OCI-LY7 (cell line): ENCODE measurements around the gene ZBBX. TPM values are rescaled to one million over a fixed set of nuclear protein-coding genes. Genes with fewer than 3 reads are reported as not detected.

Experiments used
- BruUV-seq: library from RNA; stranded (reverse); fragments of 400-500 nt; replicated peaks from 2 replicates; lab custom pipeline; 2021; lab: Mats Ljungman, UMichigan
- CTCF ChIA-PET: fragments of 300-600 bp; sonication (Branson Sonifier 250); formaldehyde crosslinking; loops from one replicate; lab custom pipeline; 2022; ENCODE audit warnings: antibody characterized with exemption; ENCODE audit not compliant: unreplicated experiment; lab: Charles Lee
- POLR2A ChIA-PET: fragments of 300-600 bp; sonication (Branson Sonifier 250); formaldehyde crosslinking; loops from one replicate; lab custom pipeline; 2022; ENCODE audit warnings: antibody characterized with exemption; lab: Charles Lee
- DNase-seq: peaks from one replicate; pipeline ENCODE4 v3.0.0-alpha.2; 2015; ENCODE audit warnings: low spot score
- H2AFZ ChIP-seq: fragments of 200-600 bp; sonication (generic), shearing (Covaris generic); 2 replicates; pipeline ENCODE4 v1.6.1; 2014; ENCODE audit warnings: mild to moderate bottlenecking, antibody characterized with exemption, low read length, moderate library complexity
- H3K27ac ChIP-seq: fragments of 200-600 bp; sonication (generic); 2 replicates; pipeline ENCODE4 v1.5.1; 2014; ENCODE audit warnings: mixed run types, low read depth, mild to moderate bottlenecking, moderate library complexity, low read length, inconsistent platforms; ENCODE audit not compliant: poor library complexity, severe bottlenecking
- H3K36me3 ChIP-seq: fragments of 200-600 bp; sonication (generic); 2 replicates; pipeline ENCODE4 v1.6.1; 2014; ENCODE audit warnings: mild to moderate bottlenecking, antibody characterized with exemption, low read length, moderate library complexity, mixed read lengths; ENCODE audit not compliant: insufficient read depth
- H3K4me1 ChIP-seq: fragments of 200-600 bp; sonication (generic); 2 replicates; pipeline ENCODE4 v1.5.1; 2014; ENCODE audit warnings: mild to moderate bottlenecking, low read length; ENCODE audit not compliant: insufficient read depth, poor library complexity, severe bottlenecking
- H3K4me2 ChIP-seq: fragments of 200-600 bp; sonication (generic); 2 replicates; pipeline ENCODE4 v1.6.1; 2014; ENCODE audit warnings: mild to moderate bottlenecking, low read length
- H3K4me3 ChIP-seq: fragments of 200-600 bp; sonication (generic); 2 replicates; pipeline ENCODE4 v1.5.1; 2014; ENCODE audit warnings: mild to moderate bottlenecking, low read depth, low read length; ENCODE audit not compliant: poor library complexity, severe bottlenecking
- H3K79me2 ChIP-seq: fragments of 200-600 bp; sonication (generic); 2 replicates; pipeline ENCODE4 v1.6.1; 2016; ENCODE audit warnings: low read depth, mild to moderate bottlenecking, low read length, moderate library complexity, mixed read lengths; ENCODE audit not compliant: insufficient read depth
- H3K9me2 ChIP-seq: fragments of 200-600 bp; sonication (generic); 2 replicates; pipeline ENCODE4 v1.6.1; 2016; ENCODE audit warnings: mild to moderate bottlenecking, low read length, mixed read lengths; ENCODE audit not compliant: insufficient read depth
- H3K9me3 ChIP-seq: fragments of 200-600 bp; sonication (generic); 2 replicates; pipeline ENCODE4 v1.6.1; 2014; ENCODE audit warnings: mild to moderate bottlenecking, mixed run types, low read length, mixed read lengths
- H4K20me1 ChIP-seq: fragments of 200-600 bp; sonication (generic); 2 replicates; pipeline ENCODE4 v1.6.1; 2014; ENCODE audit warnings: mild to moderate bottlenecking, antibody characterized with exemption, low read length, moderate library complexity, mixed read lengths; ENCODE audit not compliant: insufficient read depth
- CTCF ChIP-seq: fragments of 200-600 bp; sonication (generic); conservative IDR thresholded peaks from 2 replicates; pipeline ENCODE4 v1.5.1; 2014; ENCODE audit warnings: mild to moderate bottlenecking, antibody characterized with exemption, low read length, moderate library complexity, mixed read lengths
- EZH2phosphoT487 ChIP-seq: fragments of 200-600 bp; sonication (generic); IDR thresholded peaks from 2 replicates; pipeline ENCODE4 v1.6.1; 2018; ENCODE audit warnings: low read depth, borderline replicate concordance, mild to moderate bottlenecking, mixed run types, antibody characterized with exemption, low read length, moderate library complexity, mixed read lengths
- intact Hi-C: fragments of 100-400 bp; cut with micrococcal nuclease; formaldehyde crosslinking; loops from one replicate; pipeline ENCODE4 v1.10.0; 2022; ENCODE audit not compliant: unreplicated experiment
- total RNA-seq, 2 experiments: library from RNA; depleted of rRNA in 1 of 2; stranded (reverse); fragments of >200 nt in 1 of 2; shearing (Covaris generic) in 1 of 2; gene quantifications; 2 replicates each; pipeline ENCODE4 v1.2.3, GENCODE V29; 2014 to 2022

The ZBBX gene
- total RNA-seq, 2 experiments from 2014 or later: not detected

GRCh38 chr3:167305340-167305890 lies 74.7 kb downstream of the ZBBX start:
- no peak for DNase-seq
- Histone ChIP-seq H3K79me2 (no peaks in the 10 kb centered on the region), H3K4me2 (no peak overlapping the region), H4K20me1 (no peaks in the 10 kb centered on the region), H3K9me3 (no peaks in the 10 kb centered on the region), H3K27ac (no peak overlapping the region), H3K4me3 (no peak overlapping the region), H3K36me3 (no peaks in the 10 kb centered on the region), H2AFZ (no peak overlapping the region), H3K9me2 (no peaks in the 10 kb centered on the region), H3K4me1 (no peaks in the 10 kb centered on the region)
- POLR2A ChIA-PET: no interaction called here
- intact Hi-C loops: no loop called here
- no peak for TF ChIP-seq CTCF
- no peak for TF ChIP-seq EZH2phosphoT487
- no TSS peak for BruUV-seq
- CTCF ChIA-PET: no interaction called here

GRCh38 chr3:167304077-167304476 lies 76.0 kb downstream of the ZBBX start:
- H3K9me2 ChIP-seq: no peaks in the 10 kb centered on the region
- H3K4me1 ChIP-seq: no peaks in the 10 kb centered on the region
- no TSS peak for BruUV-seq
- intact Hi-C loops: no loop called here
- H3K4me2 ChIP-seq: no peak overlapping the region
- no peaks in the 10 kb centered on the region for H3K79me2 ChIP-seq
- no peak overlapping the region for H2AFZ ChIP-seq
- H3K27ac ChIP-seq: no peak overlapping the region
- ChIA-PET POLR2A (no interaction called here), CTCF (no interaction called here)
- DNase-seq: no peak
- H3K9me3 ChIP-seq: no peaks in the 10 kb centered on the region
- H3K36me3 ChIP-seq: no peaks in the 10 kb centered on the region
- TF ChIP-seq CTCF (no peak), EZH2phosphoT487 (no peak)
- H3K4me3 ChIP-seq: no peak overlapping the region
- no peaks in the 10 kb centered on the region for H4K20me1 ChIP-seq

DNA sequence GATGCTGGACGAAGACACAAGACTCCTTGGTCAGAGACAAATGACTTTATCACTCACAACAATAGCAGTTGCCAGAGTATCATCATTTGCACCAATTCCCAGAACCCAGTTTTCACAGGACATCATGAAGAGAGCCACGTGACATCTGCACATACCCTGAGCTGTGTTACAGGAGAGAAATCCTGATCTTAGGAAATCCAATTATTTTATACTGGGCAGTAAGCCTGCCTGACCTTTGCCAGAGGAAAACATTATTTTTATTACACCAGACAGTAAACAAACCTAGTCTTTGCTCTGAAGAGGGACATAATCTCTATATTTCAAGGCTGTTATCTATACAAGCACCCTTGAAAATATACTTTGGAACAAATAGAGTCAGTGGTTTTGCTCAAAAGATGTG lies 77.4 kb downstream of the ZBBX start:
- TF ChIP-seq CTCF (no peak), EZH2phosphoT487 (no peak)
- Histone ChIP-seq H3K36me3 (no peaks in the 10 kb centered on the region), H3K4me2 (no peak overlapping the region), H3K9me3 (no peaks in the 10 kb centered on the region), H3K9me2 (no peaks in the 10 kb centered on the region), H3K4me3 (no peak overlapping the region), H3K4me1 (no peaks in the 10 kb centered on the region), H3K79me2 (no peaks in the 10 kb centered on the region), H2AFZ (no peak overlapping the region), H4K20me1 (no peaks in the 10 kb centered on the region), H3K27ac (no peak overlapping the region)
- ChIA-PET POLR2A (no interaction called here), CTCF (no interaction called here)
- BruUV-seq: no TSS peak
- no peak for DNase-seq
- intact Hi-C loops: no loop called here
